ENCODE results near the gene MEGF11. TPM values are rescaled to one million over a fixed set of nuclear protein-coding genes. Genes with fewer than 3 reads are reported as not detected.
"Not testable (repeated sequence)": the region's sequence is repeated elsewhere in the genome, so short reads cannot be mapped to it uniquely, and the experiment has no call there.

MEGF11 gene
- polyA plus RNA-seq, 3 donors: 2.6 to 3.5 (median 2.7) TPM

GRCh38 chr15:65893060-65893459, 360.5 kb downstream of the MEGF11 start:
- no peak for DNase-seq

DNA sequence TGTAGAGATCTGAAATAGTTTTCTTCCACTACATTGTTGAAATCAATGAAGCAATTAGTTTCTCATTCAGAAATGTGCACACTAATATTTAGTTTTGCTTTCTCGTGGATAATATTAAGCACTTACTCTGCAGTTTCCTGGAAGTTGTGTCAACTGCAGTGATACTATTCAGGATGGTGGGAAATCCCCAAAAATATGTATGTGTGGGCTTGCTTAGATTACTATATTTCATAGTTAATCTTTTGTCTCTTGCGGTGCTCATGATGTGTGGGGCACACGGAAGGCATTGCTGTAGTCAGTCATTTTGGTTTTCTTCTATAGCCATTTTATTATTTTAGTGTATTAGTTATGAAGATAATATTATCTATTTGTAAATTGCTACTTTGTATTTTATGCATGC, 364.6 kb downstream of the MEGF11 start:
- no peak for DNase-seq

GRCh38 chr15:65887565-65887964, 366.0 kb downstream of the MEGF11 start:
- DNase-seq: no peak

DNA sequence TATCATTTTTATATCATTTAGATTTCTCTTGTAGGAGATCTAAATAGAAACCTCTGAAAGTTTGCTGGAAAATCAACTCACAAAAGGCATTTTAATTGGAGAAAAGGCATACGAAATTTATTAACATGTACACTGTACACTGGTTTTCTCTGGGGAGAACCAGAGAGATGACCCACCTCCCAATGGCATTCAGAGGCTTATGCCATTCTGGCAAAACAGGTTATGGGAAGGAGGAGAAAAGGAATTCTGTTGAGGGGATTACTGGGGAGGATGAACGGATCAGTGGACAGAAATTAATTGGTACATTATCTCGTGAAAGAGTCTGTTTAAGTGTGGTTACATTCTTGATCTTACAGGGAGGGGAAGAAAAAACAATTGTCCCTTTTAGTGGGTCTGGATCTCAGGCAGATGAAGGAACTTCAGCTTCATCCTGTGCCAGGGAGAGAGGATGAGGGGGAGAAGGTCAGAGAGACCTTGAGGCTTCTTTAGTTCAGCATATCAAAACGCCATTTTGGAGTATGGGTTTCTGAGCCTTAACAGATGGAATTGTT, 367.8 kb downstream of the MEGF11 start:
- no peak for DNase-seq

DNA sequence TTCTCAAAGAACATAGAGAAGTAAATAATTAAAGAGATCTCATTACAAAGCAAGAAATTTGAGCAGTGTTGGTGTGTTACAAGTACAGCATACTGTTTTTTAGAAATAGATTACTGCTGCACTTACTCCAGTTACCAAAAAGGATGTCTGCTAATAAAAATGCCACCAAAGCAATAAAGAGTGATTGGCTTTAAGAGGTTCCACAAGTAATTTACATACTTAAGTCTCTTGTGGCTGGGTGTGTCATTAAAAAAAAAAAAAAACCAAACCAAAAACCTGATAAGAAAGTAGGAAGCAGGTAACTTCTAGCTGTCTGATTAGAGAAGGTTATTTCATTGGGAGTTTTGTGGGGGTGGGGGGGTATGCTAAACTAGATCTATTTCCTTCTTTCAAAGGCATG, 369.0 kb downstream of the MEGF11 start:
- DNase-seq: peak; percentile 17

DNA sequence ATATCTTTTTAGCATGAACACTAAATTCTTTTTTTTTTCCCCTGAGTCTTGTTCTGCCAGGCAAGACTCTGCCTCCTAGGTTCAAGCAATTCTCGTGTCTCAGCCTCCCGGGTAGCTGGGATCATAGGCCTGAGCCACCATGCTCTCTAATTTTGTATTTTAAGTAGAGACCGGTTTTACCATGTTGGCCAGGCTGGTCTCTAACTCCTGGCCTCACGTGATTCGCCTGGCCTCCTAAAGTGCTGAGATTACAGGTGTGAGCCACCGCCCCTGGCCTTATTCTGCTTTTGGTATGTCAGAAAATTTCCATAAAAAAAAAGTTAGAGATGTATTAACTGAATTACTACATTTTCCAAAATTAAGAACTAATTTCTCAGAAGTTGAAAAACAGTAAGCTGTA, 370.0 kb downstream of the MEGF11 start:
- DNase-seq: no peak

DNA sequence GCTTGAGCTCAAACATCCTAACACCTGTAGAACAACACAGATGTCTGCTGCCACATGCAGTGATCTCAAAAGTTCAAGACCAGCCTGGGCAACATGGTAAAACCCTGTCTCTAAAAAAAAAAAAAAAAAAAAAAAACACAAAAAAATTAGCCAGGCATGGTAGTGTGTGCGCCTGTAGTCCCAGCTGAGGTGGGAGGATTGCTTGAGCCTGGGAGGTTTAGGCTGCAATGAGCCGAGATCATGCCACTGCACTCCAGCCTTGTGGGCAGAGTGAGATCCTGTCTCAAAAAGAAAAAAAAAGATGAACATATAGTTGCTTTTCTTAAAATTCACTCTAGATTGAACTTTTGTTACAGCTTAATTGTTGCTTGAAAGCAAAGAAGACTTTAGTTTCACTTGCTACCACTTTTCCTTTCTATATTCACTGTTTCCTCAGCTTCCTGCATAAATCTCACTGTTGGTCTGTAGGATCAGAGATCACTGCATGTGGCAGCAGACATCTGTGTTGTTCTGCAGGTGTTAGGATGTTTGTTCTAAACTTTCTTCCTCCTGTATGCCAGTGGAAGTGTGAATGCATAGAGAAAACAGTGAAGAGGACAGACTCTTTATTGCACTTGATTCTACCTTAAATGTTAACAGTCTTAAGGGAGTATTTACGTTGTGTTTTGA, 371.6 kb downstream of the MEGF11 start:
- DNase-seq: no peak

- DNase-seq: no peak
These were observed 375.8 kb downstream of the MEGF11 start for GRCh38 chr15:65877749-65878148.

- no peak for DNase-seq
These were observed 378.1 kb downstream of the MEGF11 start for GRCh38 chr15:65875458-65875857.

- DNase-seq: no peak
These were observed 380.3 kb downstream of the MEGF11 start for GRCh38 chr15:65873256-65873655.

DNA sequence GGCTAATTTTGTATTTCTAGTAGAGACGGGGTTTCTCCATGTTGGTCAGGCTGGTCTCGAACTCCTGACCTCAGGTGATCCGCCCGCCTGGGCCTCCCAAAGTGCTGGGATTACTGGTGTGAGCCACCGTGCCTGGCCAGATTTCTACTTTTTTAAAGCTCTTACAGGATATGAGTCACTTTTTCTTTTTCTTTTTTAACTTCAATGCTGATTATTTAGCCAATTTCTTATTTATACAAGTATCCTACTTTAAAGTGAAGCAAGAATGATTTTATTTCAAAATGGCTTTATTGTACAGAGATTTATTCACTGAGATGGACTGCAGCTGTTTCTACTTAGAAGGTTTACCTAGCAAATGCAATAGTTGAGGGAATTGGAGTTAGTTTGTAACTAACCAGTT, 381.0 kb downstream of the MEGF11 start:
- peak; percentile 26 for DNase-seq

- not testable (repeated sequence) for DNase-seq
These were observed 381.7 kb downstream of the MEGF11 start for GRCh38 chr15:65871886-65872285.

- DNase-seq: no peak
These were observed 382.5 kb downstream of the MEGF11 start for GRCh38 chr15:65870889-65871533.

DNA sequence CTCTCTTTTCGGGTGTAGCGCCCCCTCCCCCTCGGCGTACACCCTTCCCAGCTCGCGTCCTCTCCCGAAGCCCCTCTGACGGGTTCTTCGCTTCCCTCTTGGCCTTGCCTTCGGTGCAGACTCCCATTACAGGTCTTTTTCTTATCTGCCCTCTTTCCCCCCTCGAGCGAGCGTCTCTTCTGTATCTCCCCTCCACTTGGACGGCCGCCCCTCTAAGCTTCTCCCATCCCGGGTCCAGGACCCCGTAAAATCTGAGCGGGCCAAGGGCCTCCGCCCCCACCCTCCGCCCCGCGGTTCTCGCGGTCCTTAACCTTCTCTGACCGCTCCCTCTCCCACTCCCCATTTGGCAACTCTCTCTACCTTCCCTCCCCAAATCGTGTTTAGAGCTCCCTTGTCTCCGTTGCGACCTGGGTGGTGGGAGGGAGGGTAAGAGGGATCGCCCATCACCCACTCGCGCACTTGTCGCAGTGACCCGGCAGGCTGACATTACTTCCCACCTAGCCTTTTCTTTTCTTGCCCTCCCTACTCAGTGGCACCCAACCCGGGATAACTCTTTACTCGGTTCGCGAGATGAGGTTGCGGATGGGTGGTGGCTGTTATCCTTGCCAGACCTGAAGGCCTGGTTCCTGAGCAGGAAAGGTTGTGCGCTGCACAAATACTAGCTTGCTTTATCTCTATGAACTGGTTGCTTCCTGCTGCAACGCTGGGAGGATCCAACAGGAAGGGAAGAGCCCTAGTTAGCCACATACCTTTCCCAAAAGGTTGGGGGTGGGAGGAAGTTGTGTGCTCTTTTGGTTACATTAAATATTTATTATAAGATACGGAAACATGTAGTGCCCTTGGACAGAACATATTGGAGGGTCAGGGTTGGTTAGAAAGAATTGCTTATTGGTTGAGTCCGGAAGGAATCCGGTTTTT, 383.3 kb downstream of the MEGF11 start:
- DNase-seq: peak; percentile 41

DNA sequence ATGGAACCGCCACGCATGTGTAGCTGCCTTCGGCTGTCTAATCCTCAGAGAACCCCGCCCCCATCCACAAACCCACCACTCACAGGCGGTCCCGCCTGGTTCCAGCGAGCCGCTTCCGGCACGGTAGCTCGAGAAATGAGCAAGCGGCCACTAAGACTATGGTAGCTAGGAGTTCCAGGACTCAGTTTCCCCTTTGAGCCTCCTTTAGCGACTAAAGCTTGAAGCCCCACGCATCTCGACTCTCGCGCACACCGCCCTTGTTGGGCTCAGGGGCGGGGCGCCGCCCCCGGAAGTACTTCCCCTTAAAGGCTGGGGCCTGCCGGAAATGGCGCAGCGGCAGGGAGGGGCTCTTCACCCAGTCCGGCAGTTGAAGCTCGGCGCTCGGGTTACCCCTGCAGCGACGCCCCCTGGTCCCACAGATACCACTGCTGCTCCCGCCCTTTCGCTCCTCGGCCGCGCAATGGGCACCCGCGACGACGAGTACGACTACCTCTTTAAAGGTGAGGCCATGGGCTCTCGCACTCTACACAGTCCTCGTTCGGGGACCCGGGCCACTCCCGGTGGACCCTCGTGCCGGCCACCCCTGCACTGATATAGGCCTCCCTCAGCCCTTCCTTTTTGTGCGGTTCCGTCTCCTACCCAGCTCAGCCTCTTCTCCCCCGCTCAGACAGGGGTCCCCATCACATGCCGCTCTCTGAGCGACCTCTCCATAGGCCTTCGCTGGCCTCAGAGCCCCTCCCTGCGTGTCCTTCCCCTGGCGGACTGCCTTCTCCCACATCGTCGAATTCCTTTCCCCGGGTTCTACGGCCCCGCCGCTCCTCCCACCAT, 384.2 kb downstream of the MEGF11 start, which contains the start of gene RAB11A:
Gene RAB11A, plus strand, starts transcription at position 366 of the 828 bp plus-strand sequence. Its CDS starts 95 bp downstream, at position 461.
- peak; percentile 97 for DNase-seq

- no peak for DNase-seq
These were observed 384.9 kb downstream of the MEGF11 start for GRCh38 chr15:65868546-65869125.

DNA sequence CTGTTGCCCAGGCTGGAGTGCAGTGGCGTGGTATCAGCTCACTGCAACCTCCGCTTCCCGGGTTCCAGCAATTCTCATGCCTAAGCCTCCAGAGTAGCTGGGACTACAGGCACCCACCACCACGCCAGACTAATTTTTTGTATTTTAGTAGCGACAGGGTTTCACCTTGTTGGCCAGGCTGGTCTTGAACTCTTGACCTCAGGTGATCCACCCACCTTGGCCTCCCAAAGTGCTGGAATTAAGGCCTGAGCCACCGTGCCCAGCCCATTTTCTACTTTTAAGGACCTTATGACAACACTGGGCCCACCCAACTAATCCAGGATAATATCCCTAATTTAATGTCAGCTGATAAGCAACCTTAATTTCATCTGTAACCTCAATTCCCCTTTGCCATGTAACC, 385.6 kb downstream of the MEGF11 start:
- DNase-seq: not testable (repeated sequence)

DNA sequence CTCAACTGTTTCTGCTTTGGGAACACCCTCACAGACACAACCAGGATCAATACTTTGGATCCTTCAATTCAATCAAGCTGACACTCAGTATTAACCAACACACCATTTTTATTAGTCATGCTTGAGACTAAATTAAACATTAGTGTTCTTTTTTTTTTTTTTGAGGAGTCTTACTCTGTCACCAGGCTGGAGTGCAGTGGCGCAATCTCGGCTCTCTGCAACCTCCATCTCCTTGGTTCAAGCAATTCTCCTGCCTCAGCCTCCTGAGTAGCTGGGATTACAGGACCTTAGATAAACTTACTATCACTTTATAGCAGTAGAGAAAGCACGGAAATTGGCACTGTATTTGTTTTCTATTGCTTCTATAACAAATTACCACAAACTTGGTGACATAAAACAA, 386.3 kb downstream of the MEGF11 start:
- DNase-seq: no peak

GRCh38 chr15:65863106-65863505, 390.4 kb downstream of the MEGF11 start:
- DNase-seq: no peak

- no peak for DNase-seq
These were observed 390.9 kb downstream of the MEGF11 start for GRCh38 chr15:65862682-65863081.
